Mesenchymal stem cell (in vitro differentiated cells and primary cell): ENCODE results near the gene NAT9.

Experiments used
- DNase-seq: peaks from one replicate; pipeline ENCODE4 v3.0.0-alpha.2; 2013
- H2AFZ ChIP-seq: one replicate; pipeline ENCODE4 v1.6.1; 2013; ENCODE audit warnings: low read depth, mild to moderate bottlenecking, control low read depth, inconsistent platforms, low read length, moderate library complexity
- H2AK5ac ChIP-seq: 2 replicates; pipeline ENCODE4 v1.6.1; 2013; ENCODE audit warnings: low read length, moderate library complexity, mild to moderate bottlenecking, inconsistent platforms; ENCODE audit not compliant: severe bottlenecking
- H2BK120ac ChIP-seq: one replicate; pipeline ENCODE4 v1.6.1; 2013; ENCODE audit warnings: low read depth, mild to moderate bottlenecking, inconsistent platforms, low read length, moderate library complexity
- H2BK12ac ChIP-seq, 2 experiments: one replicate each; pipeline ENCODE4 v1.6.1; 2013; ENCODE audit warnings: inconsistent platforms in 2 of 2, low read length in 2 of 2, mild to moderate bottlenecking in 2 of 2, moderate library complexity in 2 of 2, control low read depth in 1 of 2
- H2BK15ac ChIP-seq: one replicate; pipeline ENCODE4 v1.6.1; 2013; ENCODE audit warnings: mild to moderate bottlenecking, low read depth, inconsistent platforms; ENCODE audit not compliant: poor library complexity, severe bottlenecking
- H2BK5ac ChIP-seq: 2 replicates; pipeline ENCODE4 v1.6.1; 2013; ENCODE audit warnings: low read depth, mild to moderate bottlenecking, low read length, control low read depth, inconsistent platforms; ENCODE audit not compliant: poor library complexity, severe bottlenecking
- H3K14ac ChIP-seq, 2 experiments: one replicate each; pipeline ENCODE4 v1.6.1; 2013; ENCODE audit warnings: inconsistent platforms in 2 of 2, low read length in 2 of 2, control low read depth in 1 of 2, mild to moderate bottlenecking in 1 of 2, moderate library complexity in 1 of 2
- H3K18ac ChIP-seq, 2 experiments: one replicate each; pipeline ENCODE4 v1.6.1; 2013; ENCODE audit warnings: inconsistent platforms in 2 of 2, low read length in 2 of 2, control low read depth in 1 of 2, low read depth in 1 of 2, mild to moderate bottlenecking in 1 of 2
- H3K23ac ChIP-seq, 2 experiments: one replicate each; pipeline ENCODE4 v1.6.1; 2013; ENCODE audit warnings: inconsistent platforms in 2 of 2, low read length in 2 of 2, mild to moderate bottlenecking in 2 of 2, moderate library complexity in 2 of 2, control low read depth in 1 of 2
- H3K27ac ChIP-seq: 2 replicates; pipeline ENCODE4 v1.5.1; 2013; ENCODE audit warnings: mild to moderate bottlenecking, moderate library complexity, low read length, control low read depth, inconsistent platforms; ENCODE audit not compliant: poor library complexity, severe bottlenecking
- H3K27me3 ChIP-seq, 2 experiments: 2 replicates each; pipeline versions ENCODE4 v1.6.1 to v1.7.0; 2013; ENCODE audit warnings: low read length in 2 of 2, mild to moderate bottlenecking in 2 of 2, moderate library complexity in 2 of 2, control low read depth in 1 of 2, inconsistent platforms in 1 of 2; ENCODE audit not compliant: control insufficient read depth in 1 of 2, insufficient read depth in 1 of 2
- H3K36me3 ChIP-seq, 2 experiments: 2 replicates each; pipeline versions ENCODE4 v1.6.1 to v1.7.0; 2013; ENCODE audit warnings: low read length in 2 of 2, control low read depth in 1 of 2, inconsistent platforms in 1 of 2, low read depth in 1 of 2, mild to moderate bottlenecking in 1 of 2; ENCODE audit not compliant: insufficient read depth in 2 of 2, control insufficient read depth in 1 of 2
- H3K4ac ChIP-seq, 2 experiments: one replicate each; pipeline ENCODE4 v1.6.1; 2013; ENCODE audit warnings: inconsistent platforms in 2 of 2, low read length in 2 of 2, mild to moderate bottlenecking in 2 of 2, moderate library complexity in 2 of 2, control low read depth in 1 of 2, low read depth in 1 of 2
- H3K4me1 ChIP-seq: 2 replicates; pipeline ENCODE4 v1.6.1; 2013; ENCODE audit warnings: low read depth, low read length, control low read depth; ENCODE audit not compliant: control insufficient read depth, insufficient read depth
- H3K4me2 ChIP-seq: 2 replicates; pipeline ENCODE4 v1.6.1; 2013; ENCODE audit warnings: low read length, mild to moderate bottlenecking, inconsistent platforms; ENCODE audit not compliant: poor library complexity, severe bottlenecking
- H3K4me3 ChIP-seq, 2 experiments: 2 replicates each; pipeline versions ENCODE4 v1.5.1 to v1.7.0; 2013; ENCODE audit warnings: low read length in 2 of 2, mild to moderate bottlenecking in 2 of 2, control low read depth in 1 of 2, low read depth in 1 of 2; ENCODE audit not compliant: insufficient read depth in 1 of 2
- H3K79me1 ChIP-seq: replicated peaks from 2 replicates; pipeline ENCODE4 v1.6.1; 2013; ENCODE audit warnings: mild to moderate bottlenecking, control low read depth, low read length, inconsistent platforms; ENCODE audit not compliant: poor library complexity, severe bottlenecking
- H3K9ac ChIP-seq: 2 replicates; pipeline ENCODE4 v1.7.0; 2013; ENCODE audit warnings: mild to moderate bottlenecking, low read length, moderate library complexity
- H3K9me3 ChIP-seq: 2 replicates; pipeline ENCODE4 v1.7.0; 2013; ENCODE audit warnings: mild to moderate bottlenecking, low read length; ENCODE audit not compliant: control insufficient read depth
- H4K8ac ChIP-seq: one replicate; pipeline ENCODE4 v1.6.1; 2013; ENCODE audit warnings: inconsistent platforms, mild to moderate bottlenecking, low read length, moderate library complexity
- H4K91ac ChIP-seq: one replicate; pipeline ENCODE4 v1.6.1; 2013; ENCODE audit warnings: mild to moderate bottlenecking, low read length, inconsistent platforms
- WGBS: methylation state at CpG from one replicate; pipeline ENCODE4 v1.1.7; 2013; ENCODE audit warnings: mixed read lengths; 5-methylcytosine and 5-hydroxymethylcytosine counted together

NAT9 gene

DNA sequence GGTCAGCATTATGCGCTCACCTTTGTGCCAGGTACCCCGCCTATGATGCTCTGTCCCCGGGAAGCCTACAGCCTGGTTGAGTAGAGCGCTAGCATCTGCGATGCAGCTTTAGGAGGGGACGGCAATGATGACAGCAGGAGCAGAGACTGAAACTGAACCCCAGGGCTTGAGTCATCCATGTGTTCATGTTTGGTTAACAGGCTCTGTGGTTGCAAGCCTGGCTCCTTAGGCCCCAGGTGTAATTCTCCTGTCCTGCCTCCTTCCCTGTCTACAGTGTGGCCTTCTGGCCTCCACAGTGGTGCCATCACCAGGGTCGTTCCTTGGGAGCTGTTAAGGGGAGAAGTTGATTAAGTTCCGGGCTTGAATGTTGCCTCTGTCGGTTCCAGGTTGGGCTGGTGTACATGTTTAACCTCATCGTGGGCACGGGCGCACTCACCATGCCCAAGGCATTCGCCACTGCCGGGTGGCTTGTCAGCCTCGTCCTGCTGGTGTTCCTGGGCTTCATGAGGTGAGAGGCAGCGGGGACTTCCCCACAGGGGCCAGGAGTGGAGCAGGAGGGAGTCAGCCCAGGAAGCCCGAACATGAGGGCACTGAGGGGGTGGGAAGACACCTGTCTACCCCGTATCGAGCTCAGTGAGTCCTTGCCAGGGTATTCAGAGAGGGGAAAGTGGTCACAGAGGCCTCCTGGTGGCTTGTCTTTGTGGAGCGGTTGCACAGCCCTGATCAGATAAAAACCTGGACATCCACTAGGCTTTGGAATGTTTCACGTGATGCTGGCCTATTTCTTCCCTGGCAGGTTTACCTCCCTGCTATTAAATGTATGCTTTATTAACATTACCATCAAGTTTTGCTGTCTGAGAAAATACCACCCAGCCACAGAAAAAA is 9.2 kb upstream of the NAT9 start:
- H3K27ac ChIP-seq: no peak overlapping the region
- WGBS: 98% methylated on average over 21 of the region's 21 CpGs

DNA sequence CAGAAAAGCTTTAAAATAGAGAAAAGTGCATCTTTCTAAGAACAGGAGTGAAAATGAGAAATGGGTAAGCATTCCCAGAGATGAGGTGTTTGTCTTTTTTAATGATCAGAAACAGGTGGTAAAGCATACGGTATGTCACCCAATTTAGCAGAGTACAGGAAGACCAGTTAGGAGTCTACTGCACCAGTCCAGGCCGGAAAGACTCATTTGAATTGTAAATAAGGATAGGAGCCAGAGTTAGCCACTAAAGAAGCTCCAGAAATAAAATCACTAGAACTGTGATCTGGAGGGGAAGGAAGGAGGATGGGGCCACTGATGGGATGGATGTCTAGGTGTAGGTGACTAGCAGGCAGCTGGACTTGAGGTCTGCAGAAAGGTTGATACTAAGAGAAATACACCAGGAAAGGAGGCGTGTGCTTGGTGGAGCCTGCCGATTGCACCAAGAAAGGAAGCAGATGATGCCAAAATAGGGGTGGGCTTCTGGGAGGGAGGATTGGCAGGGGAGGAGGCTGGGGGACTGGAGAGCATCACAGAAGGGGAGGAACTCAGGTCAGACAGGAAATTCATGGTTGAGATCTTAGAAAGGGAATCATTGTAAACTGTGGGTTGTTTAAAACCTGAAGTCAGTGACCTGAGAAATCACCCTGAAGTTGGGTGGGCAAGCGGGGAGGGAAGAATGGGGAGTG is 8.1 kb upstream of the NAT9 start:
- H3K79me1 ChIP-seq: peaks cover 39% of the 10 kb centered on the region
- H2AFZ ChIP-seq: no peak overlapping the region
- H3K9me3 ChIP-seq: no peaks in the 10 kb centered on the region
- H4K91ac ChIP-seq: no peak overlapping the region
- H3K9ac ChIP-seq: no peak overlapping the region
- H3K23ac ChIP-seq: no peak overlapping the region
- peaks cover 2% of the 10 kb centered on the region for H3K4me1 ChIP-seq
- no peak overlapping the region for H2BK12ac ChIP-seq
- H2BK15ac ChIP-seq: no peak overlapping the region
- H3K18ac ChIP-seq: no peak overlapping the region
- H4K8ac ChIP-seq: no peak overlapping the region
- H3K36me3 ChIP-seq: peaks cover 45 to 54% of the 10 kb centered on the region in 2 experiments
- 94% methylated on average over 5 of the region's 5 CpGs for WGBS
- no peaks in the 10 kb centered on the region for H3K27me3 ChIP-seq
- H3K27ac ChIP-seq: no peak overlapping the region
- no peak overlapping the region for H3K14ac ChIP-seq
- no peak overlapping the region for H2BK120ac ChIP-seq
- H3K4me3 ChIP-seq: no peak overlapping the region
- no peak overlapping the region for H2AK5ac ChIP-seq
- H3K4me2 ChIP-seq: no peak overlapping the region
- DNase-seq: no peak
- no peak overlapping the region for H3K4ac ChIP-seq
- H2BK5ac ChIP-seq: no peak overlapping the region

More for the DNA sequence above, 9.2 kb upstream of the NAT9 start:
- Histone ChIP-seq H3K4me2 (no peak overlapping the region), H4K8ac (no peak overlapping the region), H3K23ac (no peak overlapping the region), H2BK15ac (no peak overlapping the region), H2BK120ac (no peak overlapping the region), H2AFZ (no peak overlapping the region), H2AK5ac (no peak overlapping the region), H2BK5ac (no peak overlapping the region), H3K14ac (no peak overlapping the region), H3K79me1 (peaks cover 35% of the 10 kb centered on the region), H3K36me3 (peaks cover 42 to 48% of the 10 kb centered on the region in 2 experiments), H3K27me3 (no peaks in the 10 kb centered on the region), H3K9ac (no peak overlapping the region), H4K91ac (no peak overlapping the region), H3K4me1 (peaks cover 6% of the 10 kb centered on the region), H3K4me3 (no peak overlapping the region), H3K18ac (no peak overlapping the region), H3K9me3 (no peaks in the 10 kb centered on the region), H2BK12ac (no peak overlapping the region), H3K4ac (no peak overlapping the region)
- no peak for DNase-seq

DNA sequence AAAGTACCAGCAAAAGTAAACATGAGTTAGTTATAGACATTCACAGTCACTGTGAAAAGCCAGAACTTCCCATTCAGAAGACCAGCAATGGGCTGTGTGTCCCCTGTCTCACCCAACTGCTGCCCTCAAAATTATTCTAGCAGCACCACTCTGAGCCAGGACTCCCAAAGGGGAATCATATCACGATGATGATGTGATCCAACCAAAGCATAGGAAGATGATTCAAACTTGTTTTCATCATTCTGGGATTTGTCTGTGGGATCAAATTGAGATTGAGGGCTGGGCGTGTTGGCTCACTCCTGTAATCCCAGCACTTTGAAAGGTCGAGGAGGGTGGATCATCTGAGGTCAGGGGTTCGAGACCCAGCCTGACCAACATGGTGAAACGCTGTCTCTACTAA is 6.4 kb upstream of the NAT9 start:
- no peak overlapping the region for H3K4me3 ChIP-seq

More for the DNA sequence above, 6.4 kb upstream of the NAT9 start:
- H2BK12ac ChIP-seq: no peak overlapping the region
- no peaks in the 10 kb centered on the region for H3K27me3 ChIP-seq
- no peak overlapping the region for H4K8ac ChIP-seq
- no peak overlapping the region for H3K18ac ChIP-seq
- peaks cover 47% of the 10 kb centered on the region for H3K79me1 ChIP-seq
- no peak overlapping the region for H3K27ac ChIP-seq
- H3K9me3 ChIP-seq: no peaks in the 10 kb centered on the region
- 93% methylated on average over 5 of the region's 5 CpGs for WGBS
- H2AFZ ChIP-seq: no peak overlapping the region
- H3K4me2 ChIP-seq: no peak overlapping the region
- peaks cover 2% of the 10 kb centered on the region for H3K4me1 ChIP-seq
- H2BK15ac ChIP-seq: no peak overlapping the region
- no peak for DNase-seq
- H3K23ac ChIP-seq: no peak overlapping the region
- no peak overlapping the region for H3K4ac ChIP-seq
- peaks cover 36 to 51% of the 10 kb centered on the region in 2 experiments for H3K36me3 ChIP-seq
- H4K91ac ChIP-seq: no peak overlapping the region
- H2BK120ac ChIP-seq: no peak overlapping the region
- no peak overlapping the region for H2AK5ac ChIP-seq
- H2BK5ac ChIP-seq: no peak overlapping the region
- no peak overlapping the region for H3K9ac ChIP-seq
- no peak overlapping the region for H3K14ac ChIP-seq
